K562 (cell line): Measurements from ENCODE around the gene HSD17B8. TPM values are rescaled to one million over a fixed set of nuclear protein-coding genes. Genes with fewer than 3 reads are reported as not detected.
A peak's percentile ranks its signal among the peaks of the same experiment; 100 is the strongest.

ENCODE experiments used
- CBFA2T2 ChIP-seq: fragments of 450-650 bp; conservative IDR thresholded peaks from 2 replicates; pipeline ENCODE4 v1.6.1; 2017; ENCODE audit warnings: mild to moderate bottlenecking
- CHD1 ChIP-seq: fragments of 200-600 bp; sonication (generic); IDR thresholded peaks from one replicate; pipeline ENCODE4 v1.6.1; 2012; ENCODE audit warnings: mild to moderate bottlenecking, moderate library complexity, low read length, inconsistent platforms
- CHD4 ChIP-seq: fragments of 200-600 bp; sonication (generic); IDR thresholded peaks from 3 replicates; pipeline ENCODE4 v1.6.1; 2012; ENCODE audit warnings: low read depth, mild to moderate bottlenecking, mixed read lengths, low read length, inconsistent platforms; ENCODE audit not compliant: insufficient read depth, insufficient replicate concordance, poor library complexity, severe bottlenecking
- FOSL1 ChIP-seq: fragments of 200-800 bp; sonication (Bioruptor generic); conservative IDR thresholded peaks from 2 replicates; pipeline ENCODE4 v1.6.1; 2016; ENCODE audit warnings: missing genetic modification characterization, missing compliant biosample characterization
- L3MBTL2 ChIP-seq: fragments of 450-650 bp; IDR thresholded peaks from 2 replicates; pipeline ENCODE4 v1.6.1; 2016; ENCODE audit warnings: mild to moderate bottlenecking, moderate library complexity
- MIER1 ChIP-seq: fragments of 450-650 bp; IDR thresholded peaks from 2 replicates; pipeline ENCODE4 v1.6.1; 2016; ENCODE audit warnings: antibody characterized with exemption, mild to moderate bottlenecking, low read depth
- NR2C2 ChIP-seq, 2 experiments: fragments of 200-800 bp in 1 of 2; sonication (Bioruptor generic) in 1 of 2; sonication (generic) in 1 of 2; formaldehyde crosslinking in 1 of 2; IDR thresholded peaks; 2 replicates each; pipeline versions ENCODE4 v1.6.1 to v1.8.0; 2016 to 2022; ENCODE audit warnings: mild to moderate bottlenecking in 1 of 2, missing compliant biosample characterization in 1 of 2, missing genetic modification characterization in 1 of 2, missing genetic modification reagents in 1 of 2
- NR4A1 ChIP-seq, 2 experiments: fragments of 250-450 bp in 1 of 2; fragments of 450-650 bp in 1 of 2; sonication (Bioruptor Pico) in 1 of 2; IDR thresholded peaks; 2 replicates each; pipeline versions ENCODE4 v1.4.0 to v1.6.1; 2016 to 2020; ENCODE audit warnings: mild to moderate bottlenecking in 2 of 2, missing compliant biosample characterization in 1 of 2, missing genetic modification characterization in 1 of 2, moderate library complexity in 1 of 2
- POLR2A ChIP-seq: fragments of 450-650 bp; conservative IDR thresholded peaks from 2 replicates; pipeline ENCODE4 v1.6.1; 2016
- SRSF9 ChIP-seq: fragments of 200-400 bp; formaldehyde crosslinking; IDR thresholded peaks from 2 replicates; pipeline ENCODE4 v1.6.1; 2017; ENCODE audit warnings: low read depth, low read length, borderline replicate concordance
- TEAD4 ChIP-seq, 2 experiments: sonication (generic) in 1 of 2; formaldehyde crosslinking in 1 of 2; IDR thresholded peaks; 2 replicates each; pipeline versions ENCODE4 v1.6.1 to v1.8.0; 2012 to 2022; ENCODE audit warnings: borderline replicate concordance in 1 of 2, inconsistent platforms in 1 of 2, low read length in 1 of 2, mild to moderate bottlenecking in 1 of 2, missing genetic modification reagents in 1 of 2
- polyA plus RNA-seq, 8 experiments: library from polyadenylated mRNA; depleted of rRNA in 4 of 8; stranded (reverse) in 5 of 8; unstranded in 3 of 8; fragments of >200 nt; fragmentation: Nextera tagmentation in 2 of 8; fragmentation: Illumina TruSeq in 1 of 8; extraction: Ambion mirVana in 2 of 8; extraction: Trizol in 1 of 8; gene quantifications; 2 replicates each; pipeline versions ENCODE4 v1.2.1 to v1.2.3, GENCODE V29; 2011 to 2014; ENCODE audit warnings: inconsistent platforms in 1 of 8, missing spikeins in 1 of 8
- total RNA-seq, 7 experiments: library from RNA; depleted of rRNA in 6 of 7; stranded (reverse); fragments of >200 nt in 6 of 7; fragmentation: Illumina TruSeq in 2 of 7; extraction: Trizol in 2 of 7; gene quantifications; 2 replicates each; pipeline versions ENCODE4 v1.2.1 to v1.2.3, GENCODE V29; 2011 to 2021; ENCODE audit warnings: low replicate concordance in 1 of 7
- TF ChIP-seq, protein P1 (sequence below): fragments of 250-450 bp; sonication (Bioruptor Pico); IDR thresholded peaks from 2 replicates; pipeline ENCODE4 v1.5.0; 2021; ENCODE audit warnings: mild to moderate bottlenecking, moderate library complexity
- TF ChIP-seq, protein P2 (sequence below): fragments of 250-450 bp; sonication (Bioruptor Pico); IDR thresholded peaks from 2 replicates; pipeline ENCODE4 v1.4.0; 2020; ENCODE audit warnings: borderline replicate concordance
- TF ChIP-seq, protein P3 (sequence below), 2 experiments: fragments of 450-650 bp; IDR thresholded peaks; 2 replicates each; pipeline ENCODE4 v1.6.1; 2018; ENCODE audit warnings: mild to moderate bottlenecking in 2 of 2, low read depth in 1 of 2; ENCODE audit not compliant: partially characterized antibody in 2 of 2
- TF ChIP-seq, protein P4 (sequence below): fragments of 450-650 bp; IDR thresholded peaks from 2 replicates; pipeline ENCODE4 v1.6.1; 2016; ENCODE audit warnings: low read depth, mild to moderate bottlenecking, moderate library complexity

Gene HSD17B8
- total and polyA plus RNA-seq, 9 of the 15 experiments (the other 6 are each of a cell fraction or from before 2014, with no cell fraction given): 3.7 to 35.2 (median 14.2) TPM

DNA sequence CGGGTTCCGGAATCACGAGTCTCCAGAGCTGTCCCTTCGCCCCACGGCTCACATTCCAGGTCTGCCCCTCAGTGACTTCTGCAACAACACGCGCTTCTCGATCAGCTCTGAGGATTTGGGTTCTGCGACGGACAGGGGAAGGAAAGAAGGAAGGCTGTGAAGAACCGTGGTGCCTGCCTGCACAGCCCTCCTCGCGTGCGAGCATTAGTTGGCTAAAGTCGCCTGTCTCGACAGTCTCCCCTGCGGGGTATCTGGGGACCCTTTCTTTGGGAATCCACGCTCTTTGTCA, 44.1 kb downstream of the HSD17B8 start (continued):
- TF ChIP-seq, protein P1, sequence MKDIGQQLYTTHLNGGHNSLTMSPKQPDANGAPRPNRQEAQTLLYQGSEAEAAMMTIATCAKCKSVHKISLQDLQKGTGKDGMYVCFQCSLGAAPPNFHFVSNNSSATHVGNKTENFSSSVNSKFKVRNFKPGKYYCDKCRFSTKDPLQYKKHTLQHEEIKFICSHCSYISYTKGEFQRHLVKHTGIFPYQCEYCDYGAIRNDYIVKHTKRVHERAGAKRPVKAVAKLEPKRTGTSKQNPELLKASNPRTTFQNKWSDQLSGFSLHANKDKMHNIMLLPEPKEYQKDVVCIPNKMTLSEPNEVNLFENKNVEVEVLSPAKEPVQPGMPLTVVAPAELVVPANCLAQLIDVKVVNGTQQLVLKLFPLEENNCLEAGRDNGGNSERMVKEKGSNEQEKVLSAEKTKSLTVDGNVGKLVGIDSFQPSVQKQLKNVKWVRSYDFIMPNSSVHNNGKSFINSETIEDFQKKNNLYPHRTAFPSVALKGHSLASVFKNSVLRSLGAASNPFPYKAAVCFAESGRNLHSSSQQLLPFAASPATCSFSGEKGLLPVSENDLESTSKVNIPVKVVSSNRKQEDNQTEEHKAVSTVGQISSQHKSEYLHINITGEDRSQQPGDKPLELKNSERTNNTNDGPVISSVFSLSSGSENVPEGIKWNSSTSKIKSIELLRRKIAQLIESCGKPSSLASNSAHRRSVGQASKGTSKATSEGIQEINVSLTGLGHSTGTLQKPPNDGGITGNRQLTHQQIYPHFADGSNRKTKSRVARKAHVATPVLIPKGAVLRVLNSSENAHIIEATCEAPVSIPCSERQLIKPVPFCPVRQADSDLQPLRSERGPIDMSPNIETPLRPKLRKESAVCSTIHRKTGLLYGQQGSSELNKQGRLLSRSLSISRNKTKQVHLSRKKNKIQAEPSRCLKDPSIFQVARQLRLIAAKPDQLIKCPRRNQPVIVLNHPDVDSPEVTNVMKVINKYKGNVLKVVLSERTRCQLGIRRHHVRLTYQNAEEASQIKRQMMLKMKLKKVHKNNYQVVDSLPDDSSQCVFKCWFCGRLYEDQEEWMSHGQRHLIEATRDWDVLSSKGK (CRISPR knock-in tag): no peak
- TF ChIP-seq CHD4: peak; percentile 33
- TF ChIP-seq NR2C2 (CRISPR knock-in tag; IDR thresholded peaks at IDR 0.05): peak; percentile 21; the same call in 1 of the 2 replicates
- no peak for TF ChIP-seq NR2C2 (tag; IDR thresholded peaks at IDR 0.05)
- no peak; the same call in 1 of the 2 replicates for TF ChIP-seq POLR2A
- no peak for TF ChIP-seq NR4A1 (CRISPR knock-in tag; IDR thresholded peaks at IDR 0.05)
- TF ChIP-seq NR4A1 (tag; IDR thresholded peaks at IDR 0.05): peak; percentile 76; the same call in 1 of the 2 replicates
- no peak for TF ChIP-seq CBFA2T2
- no peak for TF ChIP-seq SRSF9
- peak; percentile 43; the same call in 1 of the 2 replicates for TF ChIP-seq FOSL1 (tag)
- TF ChIP-seq, protein P2, sequence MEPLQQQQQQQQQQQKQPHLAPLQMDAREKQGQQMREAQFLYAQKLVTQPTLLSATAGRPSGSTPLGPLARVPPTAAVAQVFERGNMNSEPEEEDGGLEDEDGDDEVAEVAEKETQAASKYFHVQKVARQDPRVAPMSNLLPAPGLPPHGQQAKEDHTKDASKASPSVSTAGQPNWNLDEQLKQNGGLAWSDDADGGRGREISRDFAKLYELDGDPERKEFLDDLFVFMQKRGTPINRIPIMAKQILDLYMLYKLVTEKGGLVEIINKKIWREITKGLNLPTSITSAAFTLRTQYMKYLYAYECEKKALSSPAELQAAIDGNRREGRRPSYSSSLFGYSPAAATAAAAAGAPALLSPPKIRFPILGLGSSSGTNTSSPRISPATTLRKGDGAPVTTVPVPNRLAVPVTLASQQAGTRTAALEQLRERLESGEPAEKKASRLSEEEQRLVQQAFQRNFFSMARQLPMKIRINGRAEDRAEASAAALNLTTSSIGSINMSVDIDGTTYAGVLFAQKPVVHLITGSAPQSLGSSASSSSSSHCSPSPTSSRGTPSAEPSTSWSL (CRISPR knock-in tag): 0 out of 2 replicates have a peak, but pooled peaks have one; percentile 48
- peak; percentile 51; the same call in 1 of the 2 replicates for TF ChIP-seq L3MBTL2
- TF ChIP-seq, protein P3, sequence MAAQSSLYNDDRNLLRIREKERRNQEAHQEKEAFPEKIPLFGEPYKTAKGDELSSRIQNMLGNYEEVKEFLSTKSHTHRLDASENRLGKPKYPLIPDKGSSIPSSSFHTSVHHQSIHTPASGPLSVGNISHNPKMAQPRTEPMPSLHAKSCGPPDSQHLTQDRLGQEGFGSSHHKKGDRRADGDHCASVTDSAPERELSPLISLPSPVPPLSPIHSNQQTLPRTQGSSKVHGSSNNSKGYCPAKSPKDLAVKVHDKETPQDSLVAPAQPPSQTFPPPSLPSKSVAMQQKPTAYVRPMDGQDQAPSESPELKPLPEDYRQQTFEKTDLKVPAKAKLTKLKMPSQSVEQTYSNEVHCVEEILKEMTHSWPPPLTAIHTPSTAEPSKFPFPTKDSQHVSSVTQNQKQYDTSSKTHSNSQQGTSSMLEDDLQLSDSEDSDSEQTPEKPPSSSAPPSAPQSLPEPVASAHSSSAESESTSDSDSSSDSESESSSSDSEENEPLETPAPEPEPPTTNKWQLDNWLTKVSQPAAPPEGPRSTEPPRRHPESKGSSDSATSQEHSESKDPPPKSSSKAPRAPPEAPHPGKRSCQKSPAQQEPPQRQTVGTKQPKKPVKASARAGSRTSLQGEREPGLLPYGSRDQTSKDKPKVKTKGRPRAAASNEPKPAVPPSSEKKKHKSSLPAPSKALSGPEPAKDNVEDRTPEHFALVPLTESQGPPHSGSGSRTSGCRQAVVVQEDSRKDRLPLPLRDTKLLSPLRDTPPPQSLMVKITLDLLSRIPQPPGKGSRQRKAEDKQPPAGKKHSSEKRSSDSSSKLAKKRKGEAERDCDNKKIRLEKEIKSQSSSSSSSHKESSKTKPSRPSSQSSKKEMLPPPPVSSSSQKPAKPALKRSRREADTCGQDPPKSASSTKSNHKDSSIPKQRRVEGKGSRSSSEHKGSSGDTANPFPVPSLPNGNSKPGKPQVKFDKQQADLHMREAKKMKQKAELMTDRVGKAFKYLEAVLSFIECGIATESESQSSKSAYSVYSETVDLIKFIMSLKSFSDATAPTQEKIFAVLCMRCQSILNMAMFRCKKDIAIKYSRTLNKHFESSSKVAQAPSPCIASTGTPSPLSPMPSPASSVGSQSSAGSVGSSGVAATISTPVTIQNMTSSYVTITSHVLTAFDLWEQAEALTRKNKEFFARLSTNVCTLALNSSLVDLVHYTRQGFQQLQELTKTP (IDR thresholded peaks at IDR 0.05; ENCODE audit: low read depth in 1 of 2, partially characterized antibody in 2 of 2): peak in 1 of 2 experiments; percentile 40
- peak; percentile 52 for TF ChIP-seq CHD1
- TF ChIP-seq MIER1: peak; percentile 70
- peak; percentile 30; the same call in 1 of the 2 replicates for TF ChIP-seq TEAD4 (IDR thresholded peaks at IDR 0.05; ENCODE audit: low read length)
- no peak for TF ChIP-seq TEAD4 (CRISPR knock-in tag; IDR thresholded peaks at IDR 0.05; ENCODE audit: borderline replicate concordance)
- TF ChIP-seq, protein P4, sequence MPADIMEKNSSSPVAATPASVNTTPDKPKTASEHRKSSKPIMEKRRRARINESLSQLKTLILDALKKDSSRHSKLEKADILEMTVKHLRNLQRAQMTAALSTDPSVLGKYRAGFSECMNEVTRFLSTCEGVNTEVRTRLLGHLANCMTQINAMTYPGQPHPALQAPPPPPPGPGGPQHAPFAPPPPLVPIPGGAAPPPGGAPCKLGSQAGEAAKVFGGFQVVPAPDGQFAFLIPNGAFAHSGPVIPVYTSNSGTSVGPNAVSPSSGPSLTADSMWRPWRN: 0 out of 2 replicates have a peak, but pooled peaks have one; percentile 9
